Endodermal cell (in vitro differentiated cells): ENCODE data around the gene RBPJL. TPM values are rescaled to one million over a fixed set of nuclear protein-coding genes. Genes with fewer than 3 reads are reported as not detected.
"Not testable (repeated sequence)": the region's sequence is repeated elsewhere in the genome, so short reads cannot be mapped to it uniquely, and the experiment has no call there.

Experiments
- DNase-seq: peaks from one replicate; pipeline ENCODE4 v3.0.0-alpha.2; 2017
- H3K27ac ChIP-seq: 2 replicates; pipeline ENCODE4 v1.5.1; 2013; ENCODE audit warnings: mild to moderate bottlenecking, low read depth, low read length, moderate library complexity
- H3K27me3 ChIP-seq: 2 replicates; pipeline ENCODE4 v1.6.1; 2013; ENCODE audit warnings: mild to moderate bottlenecking, low read length, moderate library complexity; ENCODE audit not compliant: insufficient read depth, control insufficient read depth, poor library complexity, severe bottlenecking
- H3K36me3 ChIP-seq: 2 replicates; pipeline ENCODE4 v1.7.0; 2013; ENCODE audit warnings: mild to moderate bottlenecking, low read length, moderate library complexity; ENCODE audit not compliant: control insufficient read depth, insufficient read depth
- H3K4me1 ChIP-seq: one replicate; pipeline ENCODE4 v1.7.0; 2013; ENCODE audit warnings: low read length; ENCODE audit not compliant: control insufficient read depth, insufficient read depth
- H3K4me3 ChIP-seq: 2 replicates; pipeline ENCODE4 v1.5.1; 2013; ENCODE audit warnings: mild to moderate bottlenecking, low read length, moderate library complexity
- H3K9ac ChIP-seq: 2 replicates; pipeline ENCODE4 v1.6.1; 2013; ENCODE audit warnings: mild to moderate bottlenecking, low read length, moderate library complexity; ENCODE audit not compliant: poor library complexity, severe bottlenecking; ENCODE audit errors: extremely low read depth
- H3K9me3 ChIP-seq: 2 replicates; pipeline ENCODE4 v1.6.1; 2013; ENCODE audit warnings: mild to moderate bottlenecking, low read length, moderate library complexity; ENCODE audit not compliant: control insufficient read depth
- H3K27ac Mint-ChIP-seq: 2 replicates; pipeline ENCODE4 v1.8.0; 2020; ENCODE audit warnings: mixed read lengths
- H3K27me3 Mint-ChIP-seq: 2 replicates; pipeline ENCODE4 v1.8.0; 2021; ENCODE audit warnings: mild to moderate bottlenecking, mixed read lengths; ENCODE audit not compliant: insufficient read depth
- H3K36me3 Mint-ChIP-seq: 2 replicates; pipeline ENCODE4 v1.8.0; 2020; ENCODE audit warnings: low read depth, mixed read lengths
- H3K4me1 Mint-ChIP-seq: 2 replicates; pipeline ENCODE4 v1.8.0; 2020; ENCODE audit warnings: mixed read lengths
- H3K4me3 Mint-ChIP-seq: 2 replicates; pipeline ENCODE4 v1.8.0; 2020; ENCODE audit warnings: mild to moderate bottlenecking, moderate library complexity, mixed read lengths
- H3K9me3 Mint-ChIP-seq: 2 replicates; pipeline ENCODE4 v1.8.0; 2020; ENCODE audit warnings: mild to moderate bottlenecking, mixed read lengths
- WGBS, 2 experiments: methylation state at CpG; one replicate each; pipeline versions ENCODE4 v1.1.5 to v1.1.7; 2013; ENCODE audit warnings: missing lambda C conversion rate in 2 of 2, mixed read lengths in 1 of 2; ENCODE audit not compliant: insufficient coverage in 1 of 2, insufficient read length in 1 of 2; 5-methylcytosine and 5-hydroxymethylcytosine counted together
- total RNA-seq, 2 donors: library from RNA; stranded (reverse); fragmentation: NEBNext Ultra II Directional in 1 of 2; extraction: Animal tissue kit (Norgen Biotek cat#: 25700) in 1 of 2; gene quantifications; 2 replicates in 1 of 2; 3 replicates in 1 of 2; pipeline ENCODE4 v1.2.1, GENCODE V29; 2021
- TF ChIP-seq, protein P1 (sequence below): fragments of 200-600 bp; sonication (generic); conservative IDR thresholded peaks from 2 replicates; pipeline ENCODE4 v1.5.0; 2021; ENCODE audit warnings: antibody characterized with exemption, mild to moderate bottlenecking

The RBPJL gene
- total RNA-seq, 2 donors from 2014 or later: not detected

DNA sequence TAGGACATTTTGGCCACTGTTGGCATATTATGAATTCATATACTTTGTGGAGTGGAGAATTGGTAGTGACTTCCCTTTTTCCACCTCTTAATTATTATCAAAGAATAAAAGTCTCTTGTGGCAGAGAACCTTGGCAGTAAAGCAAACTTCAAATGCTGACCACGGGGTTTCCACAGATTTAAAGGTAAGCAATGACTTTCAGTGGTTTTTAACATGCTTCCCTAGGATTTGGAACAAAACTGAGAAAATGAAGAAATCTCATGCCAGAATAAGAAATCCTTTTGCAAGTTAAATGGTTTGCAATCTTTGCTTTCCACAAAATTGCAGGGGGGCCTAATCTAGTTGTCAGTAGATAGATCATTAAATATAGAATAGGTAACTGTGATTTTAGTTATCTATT, 43.6 kb downstream of the RBPJL start:
- H3K4me1 Mint-ChIP-seq: peaks cover 34% of the 10 kb centered on the region
- Histone ChIP-seq H3K27ac (no peak overlapping the region), H3K4me1 (peaks cover 12% of the 10 kb centered on the region), H3K9ac (no peak overlapping the region), H3K9me3 (no peaks in the 10 kb centered on the region), H3K36me3 (no peaks in the 10 kb centered on the region), H3K4me3 (no peak overlapping the region), H3K27me3 (no peaks in the 10 kb centered on the region)
- no peaks in the 10 kb centered on the region for H3K9me3 Mint-ChIP-seq
- no peak overlapping the region for H3K4me3 Mint-ChIP-seq
- H3K27me3 Mint-ChIP-seq: no peaks in the 10 kb centered on the region
- 89 to 93% methylated on average over 1 of the region's 1 CpG for WGBS, 2 experiments
- no peak overlapping the region for H3K27ac Mint-ChIP-seq
- no peak for DNase-seq
- TF ChIP-seq, protein P1, sequence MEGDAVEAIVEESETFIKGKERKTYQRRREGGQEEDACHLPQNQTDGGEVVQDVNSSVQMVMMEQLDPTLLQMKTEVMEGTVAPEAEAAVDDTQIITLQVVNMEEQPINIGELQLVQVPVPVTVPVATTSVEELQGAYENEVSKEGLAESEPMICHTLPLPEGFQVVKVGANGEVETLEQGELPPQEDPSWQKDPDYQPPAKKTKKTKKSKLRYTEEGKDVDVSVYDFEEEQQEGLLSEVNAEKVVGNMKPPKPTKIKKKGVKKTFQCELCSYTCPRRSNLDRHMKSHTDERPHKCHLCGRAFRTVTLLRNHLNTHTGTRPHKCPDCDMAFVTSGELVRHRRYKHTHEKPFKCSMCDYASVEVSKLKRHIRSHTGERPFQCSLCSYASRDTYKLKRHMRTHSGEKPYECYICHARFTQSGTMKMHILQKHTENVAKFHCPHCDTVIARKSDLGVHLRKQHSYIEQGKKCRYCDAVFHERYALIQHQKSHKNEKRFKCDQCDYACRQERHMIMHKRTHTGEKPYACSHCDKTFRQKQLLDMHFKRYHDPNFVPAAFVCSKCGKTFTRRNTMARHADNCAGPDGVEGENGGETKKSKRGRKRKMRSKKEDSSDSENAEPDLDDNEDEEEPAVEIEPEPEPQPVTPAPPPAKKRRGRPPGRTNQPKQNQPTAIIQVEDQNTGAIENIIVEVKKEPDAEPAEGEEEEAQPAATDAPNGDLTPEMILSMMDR: no peak
- H3K36me3 Mint-ChIP-seq: no peaks in the 10 kb centered on the region

GRCh38 chr20:45350795-45351194, 44.2 kb downstream of the RBPJL start:
- not testable (repeated sequence) for H3K27ac ChIP-seq, DNase-seq, H3K27me3 Mint-ChIP-seq, H3K27me3 ChIP-seq, H3K9me3 ChIP-seq, H3K36me3 ChIP-seq, H3K9ac ChIP-seq, H3K9me3 Mint-ChIP-seq, H3K27ac Mint-ChIP-seq, H3K4me1 ChIP-seq, H3K4me3 ChIP-seq, H3K4me3 Mint-ChIP-seq, H3K36me3 Mint-ChIP-seq
- WGBS, 2 experiments: 92 to 97% methylated on average over 7 to 10 of the region's 10 CpGs
- peaks cover 29% of the 10 kb centered on the region for H3K4me1 Mint-ChIP-seq

GRCh38 chr20:45352729-45353128, 46.1 kb downstream of the RBPJL start:
- Mint-ChIP-seq H3K4me1 (peaks cover 11% of the 10 kb centered on the region), H3K27ac (no peak overlapping the region), H3K36me3 (no peaks in the 10 kb centered on the region), H3K4me3 (no peak overlapping the region), H3K9me3 (no peaks in the 10 kb centered on the region), H3K27me3 (no peaks in the 10 kb centered on the region)
- H3K4me1 ChIP-seq: peaks cover 2% of the 10 kb centered on the region
- no peaks in the 10 kb centered on the region for H3K27me3 ChIP-seq
- WGBS, 2 experiments: 92 to 100% methylated on average over 1 to 2 of the region's 3 CpGs
- H3K4me3 ChIP-seq: no peak overlapping the region
- no peak overlapping the region for H3K27ac ChIP-seq
- TF ChIP-seq, protein P1: no peak
- no peaks in the 10 kb centered on the region for H3K9me3 ChIP-seq
- no peak overlapping the region for H3K9ac ChIP-seq
- H3K36me3 ChIP-seq: no peaks in the 10 kb centered on the region
- no peak for DNase-seq

GRCh38 chr20:45353746-45354145, 47.1 kb downstream of the RBPJL start:
- TF ChIP-seq, protein P1: no peak
- no peak for DNase-seq

More at GRCh38 chr20:45353746-45354145, 47.1 kb downstream of the RBPJL start:
- Histone ChIP-seq H3K36me3 (no peaks in the 10 kb centered on the region), H3K4me3 (no peak overlapping the region), H3K27me3 (no peaks in the 10 kb centered on the region), H3K9ac (no peak overlapping the region), H3K9me3 (no peaks in the 10 kb centered on the region), H3K27ac (no peak overlapping the region), H3K4me1 (peaks cover 2% of the 10 kb centered on the region)
- Mint-ChIP-seq H3K27me3 (no peaks in the 10 kb centered on the region), H3K9me3 (no peaks in the 10 kb centered on the region), H3K4me1 (peaks cover 19% of the 10 kb centered on the region), H3K36me3 (no peaks in the 10 kb centered on the region), H3K4me3 (no peak overlapping the region), H3K27ac (no peak overlapping the region)
- 93 to 100% methylated on average over 1 of the region's 1 CpG for WGBS, 2 experiments
